ENCODE measurements around the gene CHSY1.
"Not testable (repeated sequence)": the region's sequence is repeated elsewhere in the genome, so short reads cannot be mapped to it uniquely, and the experiment has no call there.

CHSY1 gene

GRCh38 chr15:101288905-101289513 is 37.2 kb upstream of the CHSY1 start:
- no peak for DNase-seq (ENCODE audit: low spot score)
- no peak overlapping the region for H3K27ac ChIP-seq
- TF ChIP-seq CTCF (IDR thresholded peaks at IDR 0.05) = no peak

GRCh38 chr15:101287342-101287741 is 35.5 kb upstream of the CHSY1 start:
- H3K4me3 ChIP-seq; H3K27ac ChIP-seq; DNase-seq (ENCODE audit: low spot score): not testable (repeated sequence)

More at GRCh38 chr15:101288905-101289513, 37.2 kb upstream of the CHSY1 start:
- no peak overlapping the region for H3K4me3 ChIP-seq

GRCh38 chr15:101286471-101287114 is 34.7 kb upstream of the CHSY1 start:
- H3K4me3 ChIP-seq = no peak overlapping the region
- no peak for TF ChIP-seq CTCF (IDR thresholded peaks at IDR 0.05)
- no peak for DNase-seq (ENCODE audit: low spot score)
- H3K27ac ChIP-seq = no peak overlapping the region

GRCh38 chr15:101283931-101284330 is 32.1 kb upstream of the CHSY1 start:
- DNase-seq (ENCODE audit: low spot score) = no peak
- TF ChIP-seq CTCF (IDR thresholded peaks at IDR 0.05) = no peak
- Histone ChIP-seq H3K4me3 (no peak overlapping the region), H3K27ac (no peak overlapping the region)

- no peak overlapping the region for H3K4me3 ChIP-seq
- H3K27ac ChIP-seq = no peak overlapping the region
- TF ChIP-seq CTCF (IDR thresholded peaks at IDR 0.05) = no peak
- no peak for DNase-seq (ENCODE audit: low spot score)
These were observed 28.2 kb upstream of the CHSY1 start for GRCh38 chr15:101280007-101280406.

GRCh38 chr15:101277943-101278564 is 26.2 kb upstream of the CHSY1 start:
- DNase-seq (ENCODE audit: low spot score) = no peak
- no peak for TF ChIP-seq CTCF (IDR thresholded peaks at IDR 0.05)
- peak overlapping the region; percentile 83 for H3K4me3 ChIP-seq
- H3K27ac ChIP-seq = peak overlapping the region; percentile 86 to 96

GRCh38 chr15:101277038-101277822 is 25.4 kb upstream of the CHSY1 start, which contains the start of gene SELENOS:
Gene SELENOS, minus strand, starts transcription at chr15:101277485. Its CDS starts 68 bp downstream, at chr15:101277417.
- DNase-seq (ENCODE audit: low spot score) = peak; percentile 92
- H3K4me3 ChIP-seq = peak within 1 kb of the TSS; percentile 83
- peak within 1 kb of the TSS; percentile 86 to 96 for H3K27ac ChIP-seq
- TF ChIP-seq CTCF (IDR thresholded peaks at IDR 0.05) = no peak
